Stimulated activated CD8-positive, alpha-beta memory T cell treated with anti-CD3 and anti-CD28 coated beads, Interleukin-4, amount 100 ng/mL, for 48 hours (primary cell): ENCODE measurements around the gene ITPRID2.

Experiments
- DNase-seq: peaks from one replicate; pipeline ENCODE4 v3.0.0-alpha.2; 2020

The ITPRID2 gene

GRCh38 chr2:181970160-181970794 lies 78.7 kb downstream of the ITPRID2 start:
- no peak for DNase-seq

GRCh38 chr2:181971032-181971431 lies 79.5 kb downstream of the ITPRID2 start:
- no peak for DNase-seq

- no peak for DNase-seq
These were observed 81.1 kb downstream of the ITPRID2 start for GRCh38 chr2:181972431-181973170.

- no peak for DNase-seq
These were observed 81.7 kb downstream of the ITPRID2 start for GRCh38 chr2:181973171-181973783.

GRCh38 chr2:181977661-181978350 lies 86.3 kb downstream of the ITPRID2 start:
- DNase-seq, result peak; percentile 41

- DNase-seq, result no peak
These were observed 87.0 kb downstream of the ITPRID2 start for GRCh38 chr2:181978351-181979150.
